HEK293 (cell line): ENCODE results near the gene FOXRED1.

Experiments
- CTCF ChIA-PET: fragments of 350-600 bp; formaldehyde crosslinking; extraction: SDS; loops from one replicate; lab custom pipeline; 2021; ENCODE audit warnings: antibody characterized with exemption; lab: Yijun Ruan, JAX
- POLR2A ChIA-PET: fragments of 300-600 bp; formaldehyde crosslinking; extraction: SDS; loops from one replicate; lab custom pipeline; 2020; ENCODE audit warnings: antibody characterized with exemption, inconsistent platforms; lab: Yijun Ruan, JAX
- H3K27ac ChIP-seq: fragments of 200-500 bp; sonication (Bioruptor generic); 2 replicates; pipeline ENCODE4 v1.5.1; 2014; ENCODE audit warnings: low read depth, low read length, control low read depth, inconsistent platforms; ENCODE audit errors: extremely low read depth
- H3K36me3 ChIP-seq, 2 experiments: fragments of 200-500 bp in 1 of 2; sonication (Bioruptor generic) in 1 of 2; 1 replicate in 1 of 2; 2 replicates in 1 of 2; pipeline ENCODE4 v1.5.1; 2014 to 2017; ENCODE audit warnings: inconsistent platforms in 2 of 2, low read length in 2 of 2; ENCODE audit not compliant: control insufficient read depth in 2 of 2, insufficient read depth in 1 of 2
- H3K4me1 ChIP-seq: fragments of 200-500 bp; sonication (Bioruptor generic); 2 replicates; pipeline ENCODE4 v1.5.1; 2014; ENCODE audit warnings: mild to moderate bottlenecking, low read length, inconsistent platforms; ENCODE audit not compliant: control insufficient read depth, insufficient read depth
- H3K4me3 ChIP-seq: 2 replicates; pipeline ENCODE4 v1.5.1; 2011; ENCODE audit warnings: low read depth, mild to moderate bottlenecking, control low read depth, low read length, moderate library complexity
- H3K9me3 ChIP-seq: fragments of 200-500 bp; sonication (Bioruptor generic); 2 replicates; pipeline ENCODE4 v1.5.1; 2014; ENCODE audit warnings: low read depth, low read length, inconsistent platforms; ENCODE audit not compliant: control insufficient read depth, insufficient read depth
- GLI4 ChIP-seq: fragments of 450-650 bp; formaldehyde crosslinking; IDR thresholded peaks from 2 replicates; pipeline ENCODE4 v1.5.1; 2016; ENCODE audit warnings: missing biosample characterization, missing genetic modification characterization
- IKZF3 ChIP-seq: fragments of 450-650 bp; IDR thresholded peaks from 2 replicates; pipeline ENCODE4 v1.5.0; 2018; ENCODE audit warnings: missing biosample characterization, mild to moderate bottlenecking, missing genetic modification characterization, moderate library complexity
- KLF9 ChIP-seq: fragments of 450-650 bp; formaldehyde crosslinking; IDR thresholded peaks from 2 replicates; pipeline ENCODE4 v1.5.1; 2016; ENCODE audit warnings: missing biosample characterization, missing genetic modification characterization, low read depth
- SCRT1 ChIP-seq: fragments of 450-650 bp; formaldehyde crosslinking; IDR thresholded peaks from 2 replicates; pipeline ENCODE4 v1.5.1; 2016; ENCODE audit warnings: missing biosample characterization, missing genetic modification characterization, borderline replicate concordance
- YY2 ChIP-seq: fragments of 450-650 bp; formaldehyde crosslinking; IDR thresholded peaks from 2 replicates; pipeline ENCODE4 v1.5.1; 2016; ENCODE audit warnings: missing biosample characterization, missing genetic modification characterization
- ZNF335 ChIP-seq: fragments of 450-650 bp; formaldehyde crosslinking; conservative IDR thresholded peaks from 2 replicates; pipeline ENCODE4 v1.5.1; 2016; ENCODE audit warnings: missing biosample characterization, missing genetic modification characterization
- ZNF549 ChIP-seq: fragments of 450-650 bp; IDR thresholded peaks from 2 replicates; pipeline ENCODE4 v1.5.1; 2018; ENCODE audit warnings: missing biosample characterization, missing genetic modification characterization, mild to moderate bottlenecking, inconsistent platforms, moderate library complexity
- ZNF571 ChIP-seq: fragments of 450-650 bp; formaldehyde crosslinking; IDR thresholded peaks from 2 replicates; pipeline ENCODE4 v1.5.0; 2017; ENCODE audit warnings: missing biosample characterization, missing genetic modification characterization
- TF ChIP-seq, protein P1 (sequence below): fragments of 450-650 bp; formaldehyde crosslinking; IDR thresholded peaks from 2 replicates; pipeline ENCODE4 v1.5.1; 2016; ENCODE audit warnings: missing biosample characterization, missing genetic modification characterization
- TF ChIP-seq, protein P2 (sequence below): fragments of 450-650 bp; formaldehyde crosslinking; IDR thresholded peaks from 2 replicates; pipeline ENCODE4 v1.5.1; 2016; ENCODE audit warnings: missing biosample characterization, missing genetic modification characterization

FOXRED1 gene

GRCh38 chr11:126318574-126319373 is 49.8 kb downstream of the FOXRED1 start (continued):
- no peak for TF ChIP-seq ZNF549

DNA sequence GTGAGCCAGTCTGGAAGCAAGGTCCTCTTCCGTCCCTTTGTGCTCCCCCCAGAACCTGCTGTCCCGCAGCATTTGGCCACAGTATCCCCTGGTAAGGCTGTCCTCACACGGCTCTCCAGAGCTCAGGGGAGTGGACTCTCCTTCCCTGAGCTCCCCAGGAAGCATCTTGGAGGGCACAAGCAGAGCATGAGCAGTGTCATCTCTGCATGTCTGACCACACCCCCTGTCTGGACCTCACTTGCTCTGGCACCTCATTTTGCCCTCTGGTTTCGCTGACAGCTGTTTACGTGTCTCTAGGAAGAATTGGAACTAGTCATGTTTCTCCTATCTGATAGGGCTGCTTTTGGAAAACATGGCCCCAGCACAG is 50.4 kb downstream of the FOXRED1 start:
- CTCF ChIA-PET: interaction anchor here (1.0 to 1.8 kb wide), 4 partner anchors 9 to 15 kb away, joined by 3 to 12 read pairs (median 4); partner anchors contain the start of gene DCPS
- POLR2A ChIA-PET: no interaction called here

DNA sequence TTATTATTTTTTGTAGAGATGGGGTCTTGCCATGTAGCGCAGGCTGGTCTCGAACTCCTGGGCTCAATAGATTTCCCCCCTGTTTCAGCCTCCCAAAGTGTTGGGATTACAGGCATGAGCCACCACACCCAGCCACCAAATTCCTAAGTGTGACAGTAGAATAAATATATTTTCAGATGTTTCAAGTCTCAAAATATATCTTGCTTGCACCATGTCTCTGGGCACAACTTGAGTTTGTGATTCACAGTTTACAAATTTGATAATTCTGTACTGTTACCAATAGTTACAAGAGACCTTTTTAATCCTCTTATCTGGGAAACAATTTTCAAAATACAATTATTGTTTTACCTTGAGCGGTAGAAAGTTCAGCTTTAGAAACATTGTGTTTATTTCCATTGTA is 54.0 kb downstream of the FOXRED1 start:
- Histone ChIP-seq H3K4me1 (peaks cover 1% of the 10 kb centered on the region; the same call in 1 of the 2 replicates), H3K36me3 (no peaks in the 10 kb centered on the region), H3K4me3 (no peak overlapping the region), H3K9me3 (no peaks in the 10 kb centered on the region), H3K27ac (no peak overlapping the region)
- no peak for TF ChIP-seq YY2 (tag by site-specific recombination)
- no peak for TF ChIP-seq SCRT1 (tag by site-specific recombination)
- no peak for TF ChIP-seq GLI4 (tag by site-specific recombination)
- CTCF ChIA-PET: interaction anchor here (0.7 to 1.8 kb wide), 2 partner anchors 12 to 77 kb away, joined by 3 to 7 read pairs; no protein-coding TSS in a partner anchor
- POLR2A ChIA-PET: no interaction called here

More for the DNA sequence above, 50.4 kb downstream of the FOXRED1 start:
- Histone ChIP-seq H3K36me3 (no peaks in the 10 kb centered on the region), H3K9me3 (no peaks in the 10 kb centered on the region), H3K4me3 (no peak overlapping the region), H3K4me1 (peaks cover 9% of the 10 kb centered on the region), H3K27ac (no peak overlapping the region)
- no peak for TF ChIP-seq IKZF3 (tag by site-specific recombination)
- no peak for TF ChIP-seq KLF9 (tag by site-specific recombination)

- H3K36me3 ChIP-seq: no peaks in the 10 kb centered on the region
- ChIA-PET POLR2A (no interaction called here), CTCF (no interaction called here)
- H3K4me3 ChIP-seq: no peak overlapping the region
- TF ChIP-seq, protein P1, sequence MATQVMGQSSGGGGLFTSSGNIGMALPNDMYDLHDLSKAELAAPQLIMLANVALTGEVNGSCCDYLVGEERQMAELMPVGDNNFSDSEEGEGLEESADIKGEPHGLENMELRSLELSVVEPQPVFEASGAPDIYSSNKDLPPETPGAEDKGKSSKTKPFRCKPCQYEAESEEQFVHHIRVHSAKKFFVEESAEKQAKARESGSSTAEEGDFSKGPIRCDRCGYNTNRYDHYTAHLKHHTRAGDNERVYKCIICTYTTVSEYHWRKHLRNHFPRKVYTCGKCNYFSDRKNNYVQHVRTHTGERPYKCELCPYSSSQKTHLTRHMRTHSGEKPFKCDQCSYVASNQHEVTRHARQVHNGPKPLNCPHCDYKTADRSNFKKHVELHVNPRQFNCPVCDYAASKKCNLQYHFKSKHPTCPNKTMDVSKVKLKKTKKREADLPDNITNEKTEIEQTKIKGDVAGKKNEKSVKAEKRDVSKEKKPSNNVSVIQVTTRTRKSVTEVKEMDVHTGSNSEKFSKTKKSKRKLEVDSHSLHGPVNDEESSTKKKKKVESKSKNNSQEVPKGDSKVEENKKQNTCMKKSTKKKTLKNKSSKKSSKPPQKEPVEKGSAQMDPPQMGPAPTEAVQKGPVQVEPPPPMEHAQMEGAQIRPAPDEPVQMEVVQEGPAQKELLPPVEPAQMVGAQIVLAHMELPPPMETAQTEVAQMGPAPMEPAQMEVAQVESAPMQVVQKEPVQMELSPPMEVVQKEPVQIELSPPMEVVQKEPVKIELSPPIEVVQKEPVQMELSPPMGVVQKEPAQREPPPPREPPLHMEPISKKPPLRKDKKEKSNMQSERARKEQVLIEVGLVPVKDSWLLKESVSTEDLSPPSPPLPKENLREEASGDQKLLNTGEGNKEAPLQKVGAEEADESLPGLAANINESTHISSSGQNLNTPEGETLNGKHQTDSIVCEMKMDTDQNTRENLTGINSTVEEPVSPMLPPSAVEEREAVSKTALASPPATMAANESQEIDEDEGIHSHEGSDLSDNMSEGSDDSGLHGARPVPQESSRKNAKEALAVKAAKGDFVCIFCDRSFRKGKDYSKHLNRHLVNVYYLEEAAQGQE (tag by site-specific recombination): no peak
- TF ChIP-seq ZNF335 (tag by site-specific recombination) (no peak), ZNF571 (tag by site-specific recombination) (no peak)
- TF ChIP-seq, protein P2, sequence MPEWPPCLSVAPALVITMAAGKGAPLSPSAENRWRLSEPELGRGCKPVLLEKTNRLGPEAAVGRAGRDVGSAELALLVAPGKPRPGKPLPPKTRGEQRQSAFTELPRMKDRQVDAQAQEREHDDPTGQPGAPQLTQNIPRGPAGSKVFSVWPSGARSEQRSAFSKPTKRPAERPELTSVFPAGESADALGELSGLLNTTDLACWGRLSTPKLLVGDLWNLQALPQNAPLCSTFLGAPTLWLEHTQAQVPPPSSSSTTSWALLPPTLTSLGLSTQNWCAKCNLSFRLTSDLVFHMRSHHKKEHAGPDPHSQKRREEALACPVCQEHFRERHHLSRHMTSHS: no peak
- H3K9me3 ChIP-seq: no peaks in the 10 kb centered on the region
- H3K4me1 ChIP-seq: no peaks in the 10 kb centered on the region
- no peak overlapping the region for H3K27ac ChIP-seq
Observed at GRCh38 chr11:126327281-126328000, 58.5 kb downstream of the FOXRED1 start.
